SK-N-SH treated with all-trans-retinoic acid at 6 μM for 48 hours (cell line): ENCODE results near the gene ITPKB.

Source experiments
- ARNTL ChIP-seq: fragments of 450-650 bp; formaldehyde crosslinking; IDR thresholded peaks from 2 replicates; pipeline ENCODE4 v1.5.0; 2020; ENCODE audit warnings: low read depth, mild to moderate bottlenecking, moderate library complexity, borderline replicate concordance
- ISL1 ChIP-seq: fragments of 250-450 bp; sonication (Bioruptor Pico); IDR thresholded peaks from 2 replicates; pipeline ENCODE4 v2.1.2; 2022; ENCODE audit warnings: mild to moderate bottlenecking, moderate library complexity
- PPARA ChIP-seq: fragments of 250-450 bp; sonication (Bioruptor Pico); IDR thresholded peaks from 2 replicates; pipeline ENCODE4 v1.5.0; 2020; ENCODE audit warnings: mild to moderate bottlenecking, borderline replicate concordance
- SNAI2 ChIP-seq: fragments of 250-450 bp; sonication (Bioruptor Pico); IDR thresholded peaks from 2 replicates; pipeline ENCODE4 v1.5.0; 2020; ENCODE audit warnings: mild to moderate bottlenecking, moderate library complexity
- TCF4 ChIP-seq: fragments of 250-450 bp; sonication (Bioruptor Pico); IDR thresholded peaks from 2 replicates; pipeline ENCODE4 v1.8.0; 2021; ENCODE audit warnings: mild to moderate bottlenecking, moderate library complexity, borderline replicate concordance
- ZC3H10 ChIP-seq: fragments of 250-450 bp; sonication (Bioruptor Pico); IDR thresholded peaks from 2 replicates; pipeline ENCODE4 v1.5.1; 2021; ENCODE audit warnings: mild to moderate bottlenecking, moderate library complexity
- ZFP3 ChIP-seq: fragments of 250-450 bp; sonication (Bioruptor Pico); IDR thresholded peaks from 2 replicates; pipeline ENCODE4 v1.5.0; 2020; ENCODE audit warnings: mild to moderate bottlenecking, moderate library complexity
- ZNF565 ChIP-seq: fragments of 450-650 bp; formaldehyde crosslinking; conservative IDR thresholded peaks from 2 replicates; pipeline ENCODE4 v1.5.0; 2020; ENCODE audit warnings: low read depth, mild to moderate bottlenecking, moderate library complexity
- TF ChIP-seq, protein P1 (sequence below): fragments of 250-450 bp; sonication (Bioruptor Pico); IDR thresholded peaks from 2 replicates; pipeline ENCODE4 v1.5.1; 2020; ENCODE audit warnings: low read depth, mild to moderate bottlenecking, moderate library complexity
- TF ChIP-seq, protein P2 (sequence below): fragments of 250-450 bp; sonication (Bioruptor Pico); IDR thresholded peaks from 2 replicates; pipeline ENCODE4 v1.8.0; 2020; ENCODE audit warnings: mild to moderate bottlenecking, moderate library complexity, borderline replicate concordance

DNA sequence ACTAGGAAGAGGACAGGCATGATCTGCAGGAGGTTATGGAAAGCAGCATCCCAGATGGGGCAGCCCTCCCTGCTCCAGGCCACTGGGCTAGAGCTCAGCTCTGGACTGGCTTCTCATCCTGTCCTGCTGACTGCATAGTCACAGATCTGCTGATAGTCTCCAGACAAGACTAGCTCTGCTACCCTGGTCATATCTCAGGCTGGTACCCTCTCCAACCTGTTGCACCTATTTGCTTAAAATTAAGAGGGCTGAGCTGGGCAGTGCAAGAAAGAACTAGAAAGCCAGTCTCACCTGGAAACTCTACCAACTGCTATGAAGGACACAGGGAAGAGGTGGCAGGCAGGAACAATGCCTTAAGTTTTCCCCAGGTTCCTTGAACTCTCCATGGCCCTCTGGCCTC, 40.4 kb downstream of the ITPKB start:
- no peak for TF ChIP-seq ISL1
- TF ChIP-seq SNAI2 (CRISPR knock-in tag) = no peak
- TF ChIP-seq TCF4 = no peak
- no peak for TF ChIP-seq PPARA (CRISPR knock-in tag)
- no peak for TF ChIP-seq ZFP3
- no peak for TF ChIP-seq ARNTL (CRISPR knock-in tag)
- TF ChIP-seq ZC3H10 (CRISPR knock-in tag) = no peak
- TF ChIP-seq, protein P1, sequence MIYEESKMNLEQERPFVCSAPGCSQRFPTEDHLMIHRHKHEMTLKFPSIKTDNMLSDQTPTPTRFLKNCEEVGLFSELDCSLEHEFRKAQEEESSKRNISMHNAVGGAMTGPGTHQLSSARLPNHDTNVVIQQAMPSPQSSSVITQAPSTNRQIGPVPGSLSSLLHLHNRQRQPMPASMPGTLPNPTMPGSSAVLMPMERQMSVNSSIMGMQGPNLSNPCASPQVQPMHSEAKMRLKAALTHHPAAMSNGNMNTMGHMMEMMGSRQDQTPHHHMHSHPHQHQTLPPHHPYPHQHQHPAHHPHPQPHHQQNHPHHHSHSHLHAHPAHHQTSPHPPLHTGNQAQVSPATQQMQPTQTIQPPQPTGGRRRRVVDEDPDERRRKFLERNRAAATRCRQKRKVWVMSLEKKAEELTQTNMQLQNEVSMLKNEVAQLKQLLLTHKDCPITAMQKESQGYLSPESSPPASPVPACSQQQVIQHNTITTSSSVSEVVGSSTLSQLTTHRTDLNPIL (CRISPR knock-in tag) = no peak
- TF ChIP-seq, protein P2, sequence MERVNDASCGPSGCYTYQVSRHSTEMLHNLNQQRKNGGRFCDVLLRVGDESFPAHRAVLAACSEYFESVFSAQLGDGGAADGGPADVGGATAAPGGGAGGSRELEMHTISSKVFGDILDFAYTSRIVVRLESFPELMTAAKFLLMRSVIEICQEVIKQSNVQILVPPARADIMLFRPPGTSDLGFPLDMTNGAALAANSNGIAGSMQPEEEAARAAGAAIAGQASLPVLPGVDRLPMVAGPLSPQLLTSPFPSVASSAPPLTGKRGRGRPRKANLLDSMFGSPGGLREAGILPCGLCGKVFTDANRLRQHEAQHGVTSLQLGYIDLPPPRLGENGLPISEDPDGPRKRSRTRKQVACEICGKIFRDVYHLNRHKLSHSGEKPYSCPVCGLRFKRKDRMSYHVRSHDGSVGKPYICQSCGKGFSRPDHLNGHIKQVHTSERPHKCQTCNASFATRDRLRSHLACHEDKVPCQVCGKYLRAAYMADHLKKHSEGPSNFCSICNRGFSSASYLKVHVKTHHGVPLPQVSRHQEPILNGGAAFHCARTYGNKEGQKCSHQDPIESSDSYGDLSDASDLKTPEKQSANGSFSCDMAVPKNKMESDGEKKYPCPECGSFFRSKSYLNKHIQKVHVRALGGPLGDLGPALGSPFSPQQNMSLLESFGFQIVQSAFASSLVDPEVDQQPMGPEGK (CRISPR knock-in tag) = no peak
- no peak for TF ChIP-seq ZNF565 (CRISPR knock-in tag)
